CD14-positive monocyte (primary cell): ENCODE data around the gene LYVE1. TPM values are rescaled to one million over a fixed set of nuclear protein-coding genes. Genes with fewer than 3 reads are reported as not detected.

Experiments used
- DNase-seq, 3 donors: peaks; one replicate each; pipeline ENCODE4 v3.0.0-alpha.2; 2011 to 2022
- H2AFZ ChIP-seq: 2 replicates; pipeline ENCODE4 v1.6.0; 2012; ENCODE audit warnings: mild to moderate bottlenecking, low read depth, low read length, inconsistent platforms; ENCODE audit not compliant: insufficient read depth, poor library complexity, severe bottlenecking
- H3K27ac ChIP-seq, 2 donors: 1 replicate in 1 of 2; 2 replicates in 1 of 2; pipeline ENCODE4 v1.5.1; 2012 to 2013; ENCODE audit warnings: low read length in 2 of 2, control low read depth in 1 of 2, inconsistent platforms in 1 of 2, low read depth in 1 of 2, mild to moderate bottlenecking in 1 of 2
- H3K27me3 ChIP-seq, 2 donors: one replicate each; pipeline versions ENCODE4 v1.6.0 to v1.6.1; 2011 to 2013; ENCODE audit warnings: low read length in 2 of 2; ENCODE audit not compliant: control insufficient read depth in 2 of 2, insufficient read depth in 2 of 2
- H3K36me3 ChIP-seq, 2 donors: replicated peaks in 1 of 2; 1 replicate in 1 of 2; 2 replicates in 1 of 2; pipeline versions ENCODE4 v1.5.1 to v1.6.1; 2012 to 2013; ENCODE audit warnings: low read length in 2 of 2, control low read depth in 1 of 2, inconsistent platforms in 1 of 2, mild to moderate bottlenecking in 1 of 2; ENCODE audit not compliant: insufficient read depth in 2 of 2, control insufficient read depth in 1 of 2
- H3K4me1 ChIP-seq, 2 donors: 1 replicate in 1 of 2; 2 replicates in 1 of 2; pipeline versions ENCODE4 v1.5.1 to v1.6.1; 2012 to 2013; ENCODE audit warnings: low read length in 2 of 2, control low read depth in 1 of 2, inconsistent platforms in 1 of 2, mild to moderate bottlenecking in 1 of 2, moderate library complexity in 1 of 2; ENCODE audit not compliant: insufficient read depth in 2 of 2, control insufficient read depth in 1 of 2
- H3K4me2 ChIP-seq: replicated peaks from 2 replicates; pipeline ENCODE3; 2012; ENCODE audit warnings: low read length, moderate library complexity, mild to moderate bottlenecking; ENCODE audit not compliant: poor library complexity, severe bottlenecking; ENCODE audit errors: extremely low read depth
- H3K4me3 ChIP-seq, 3 experiments: fragments of 200-600 bp in 1 of 3; sonication (generic) in 1 of 3; replicated peaks in 1 of 3; 1 replicate in 2 of 3; 2 replicates in 1 of 3; pipeline ENCODE4 v1.5.1; 2011 to 2013; ENCODE audit warnings: low read length in 3 of 3, mild to moderate bottlenecking in 3 of 3, control low read depth in 2 of 3, low read depth in 2 of 3, inconsistent platforms in 1 of 3, moderate library complexity in 1 of 3
- H3K79me2 ChIP-seq: 2 replicates; pipeline ENCODE4 v1.6.0; 2012; ENCODE audit warnings: mild to moderate bottlenecking, control low read depth, inconsistent platforms, low read length, moderate library complexity; ENCODE audit not compliant: insufficient read depth
- H3K9ac ChIP-seq: 2 replicates; pipeline ENCODE4 v1.6.0; 2017; ENCODE audit warnings: low read length, mild to moderate bottlenecking; ENCODE audit not compliant: insufficient read depth, poor library complexity, severe bottlenecking
- H3K9me3 ChIP-seq, 2 donors: replicated peaks in 1 of 2; 1 replicate in 1 of 2; 2 replicates in 1 of 2; pipeline versions ENCODE4 v1.5.1 to v1.6.1; 2012 to 2013; ENCODE audit warnings: low read length in 2 of 2, control low read depth in 1 of 2; ENCODE audit not compliant: control insufficient read depth in 1 of 2, insufficient read depth in 1 of 2
- H4K20me1 ChIP-seq: 2 replicates; pipeline ENCODE4 v1.6.0; 2012; ENCODE audit warnings: mild to moderate bottlenecking, low read length, control low read depth, moderate library complexity; ENCODE audit not compliant: insufficient read depth
- H3K27ac Mint-ChIP-seq, 7 donors: one replicate each; pipeline ENCODE4 v1.8.0; 2020; ENCODE audit warnings: mild to moderate bottlenecking in 7 of 7, mixed read lengths in 7 of 7, moderate library complexity in 6 of 7, inconsistent platforms in 2 of 7
- H3K27me3 Mint-ChIP-seq, 3 donors: one replicate each; pipeline ENCODE4 v1.8.0; 2021 to 2022; ENCODE audit warnings: low read depth in 3 of 3, mild to moderate bottlenecking in 3 of 3, mixed read lengths in 3 of 3, moderate library complexity in 3 of 3, inconsistent platforms in 1 of 3
- H3K36me3 Mint-ChIP-seq, 2 donors: one replicate each; pipeline ENCODE4 v1.8.0; 2020; ENCODE audit warnings: mixed read lengths in 2 of 2, inconsistent platforms in 1 of 2, mild to moderate bottlenecking in 1 of 2
- H3K4me1 Mint-ChIP-seq: one replicate; pipeline ENCODE4 v1.8.0; 2020; ENCODE audit warnings: mild to moderate bottlenecking, mixed read lengths
- H3K4me3 Mint-ChIP-seq, 2 donors: one replicate each; pipeline ENCODE4 v1.8.0; 2020; ENCODE audit warnings: mild to moderate bottlenecking in 2 of 2, mixed read lengths in 2 of 2, moderate library complexity in 1 of 2
- H3K9me3 Mint-ChIP-seq, 7 donors: one replicate each; pipeline ENCODE4 v1.8.0; 2020 to 2022; ENCODE audit warnings: mixed read lengths in 7 of 7, mild to moderate bottlenecking in 6 of 7, moderate library complexity in 6 of 7, inconsistent platforms in 2 of 7
- WGBS: methylation state at CpG from one replicate; pipeline ENCODE4 v1.1.5; 2013; ENCODE audit warnings: missing lambda C conversion rate; ENCODE audit not compliant: insufficient coverage; 5-methylcytosine and 5-hydroxymethylcytosine counted together
- intact Hi-C, 2 donors: fragments of 100-400 bp; cut with micrococcal nuclease; formaldehyde crosslinking; loops; one replicate each; pipeline versions ENCODE4 v1.15.0 to v1.15.1; 2023
- polyA plus RNA-seq, 3 donors: library from polyadenylated mRNA; depleted of rRNA in 1 of 3; unstranded in 2 of 3; stranded (reverse) in 1 of 3; fragments of 300-500 nt in 2 of 3; fragments of >200 nt in 1 of 3; fragmentation: Illumina TruSeq in 2 of 3; gene quantifications; 1 replicate in 2 of 3; 2 replicates in 1 of 3; pipeline ENCODE4 v1.2.3, GENCODE V29; 2012 to 2021
- TF ChIP-seq, protein P1 (sequence below): fragments of 200-600 bp; IDR thresholded peaks from one replicate; pipeline ENCODE4 v1.8.0; 2022; ENCODE audit warnings: antibody characterized with exemption, mild to moderate bottlenecking

LYVE1 gene
- polyA plus RNA-seq, 3 donors, result 0.07 to 0.31 TPM; not detected in 1

DNA sequence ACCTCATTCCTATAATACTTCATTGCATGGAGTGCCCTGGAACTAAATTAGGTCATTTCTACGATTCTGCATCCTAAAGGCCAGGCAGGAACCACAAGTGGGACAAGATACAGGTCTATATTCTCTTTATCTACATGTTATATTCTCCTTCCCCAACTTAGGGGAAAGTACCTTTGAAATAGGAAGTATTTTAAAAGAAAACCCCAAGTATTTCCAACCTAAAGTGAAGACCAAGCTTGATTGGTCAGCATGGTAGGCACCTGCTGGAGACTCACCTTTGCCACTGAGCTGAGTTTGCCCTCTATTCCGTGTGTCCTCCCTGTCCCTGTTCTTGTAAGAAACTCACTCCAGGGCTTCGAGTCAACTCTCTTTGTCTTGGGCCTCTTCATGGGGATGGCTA, 11.2 kb upstream of the LYVE1 start:
- peaks cover 59 to 60% of the 10 kb centered on the region in 2 donors for H3K4me1 ChIP-seq
- H2AFZ ChIP-seq, result no peak overlapping the region
- H3K9me3 Mint-ChIP-seq, result peaks cover 0 to 3% (median 0%) of the 10 kb centered on the region in 7 donors
- H4K20me1 ChIP-seq, result no peaks in the 10 kb centered on the region
- H3K9ac ChIP-seq, result no peak overlapping the region
- intact Hi-C loops, result loop anchor here (5.0 kb wide), 2 partner anchors 37 to 43 kb away; partner anchors contain the start of gene RNF141 (in 1 of the 2)
- H3K9me3 ChIP-seq, result no peaks in the 10 kb centered on the region
- no peak overlapping the region for H3K27ac ChIP-seq
- H3K79me2 ChIP-seq, result no peaks in the 10 kb centered on the region
- peak overlapping the region in 1 of 3 experiments; percentile 59 for H3K4me3 ChIP-seq
- H3K27me3 Mint-ChIP-seq, result peaks cover 2 to 5% (median 3%) of the 10 kb centered on the region in 3 donors
- 100% methylated on average over 2 of the region's 3 CpGs for WGBS
- H3K4me3 Mint-ChIP-seq, result no peak overlapping the region
- no peaks in the 10 kb centered on the region for H3K27me3 ChIP-seq
- peaks cover 27 to 35% of the 10 kb centered on the region in 2 donors for H3K36me3 Mint-ChIP-seq
- no peak for DNase-seq
- TF ChIP-seq, protein P1, sequence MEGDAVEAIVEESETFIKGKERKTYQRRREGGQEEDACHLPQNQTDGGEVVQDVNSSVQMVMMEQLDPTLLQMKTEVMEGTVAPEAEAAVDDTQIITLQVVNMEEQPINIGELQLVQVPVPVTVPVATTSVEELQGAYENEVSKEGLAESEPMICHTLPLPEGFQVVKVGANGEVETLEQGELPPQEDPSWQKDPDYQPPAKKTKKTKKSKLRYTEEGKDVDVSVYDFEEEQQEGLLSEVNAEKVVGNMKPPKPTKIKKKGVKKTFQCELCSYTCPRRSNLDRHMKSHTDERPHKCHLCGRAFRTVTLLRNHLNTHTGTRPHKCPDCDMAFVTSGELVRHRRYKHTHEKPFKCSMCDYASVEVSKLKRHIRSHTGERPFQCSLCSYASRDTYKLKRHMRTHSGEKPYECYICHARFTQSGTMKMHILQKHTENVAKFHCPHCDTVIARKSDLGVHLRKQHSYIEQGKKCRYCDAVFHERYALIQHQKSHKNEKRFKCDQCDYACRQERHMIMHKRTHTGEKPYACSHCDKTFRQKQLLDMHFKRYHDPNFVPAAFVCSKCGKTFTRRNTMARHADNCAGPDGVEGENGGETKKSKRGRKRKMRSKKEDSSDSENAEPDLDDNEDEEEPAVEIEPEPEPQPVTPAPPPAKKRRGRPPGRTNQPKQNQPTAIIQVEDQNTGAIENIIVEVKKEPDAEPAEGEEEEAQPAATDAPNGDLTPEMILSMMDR, result no peak
- peaks cover 6 to 15% of the 10 kb centered on the region in 2 donors for H3K36me3 ChIP-seq
- peaks cover 59% of the 10 kb centered on the region for H3K4me1 Mint-ChIP-seq
- peak overlapping the region in 2 of 7 donors; percentile 40 to 94 for H3K27ac Mint-ChIP-seq
- H3K4me2 ChIP-seq, result no peak overlapping the region

DNA sequence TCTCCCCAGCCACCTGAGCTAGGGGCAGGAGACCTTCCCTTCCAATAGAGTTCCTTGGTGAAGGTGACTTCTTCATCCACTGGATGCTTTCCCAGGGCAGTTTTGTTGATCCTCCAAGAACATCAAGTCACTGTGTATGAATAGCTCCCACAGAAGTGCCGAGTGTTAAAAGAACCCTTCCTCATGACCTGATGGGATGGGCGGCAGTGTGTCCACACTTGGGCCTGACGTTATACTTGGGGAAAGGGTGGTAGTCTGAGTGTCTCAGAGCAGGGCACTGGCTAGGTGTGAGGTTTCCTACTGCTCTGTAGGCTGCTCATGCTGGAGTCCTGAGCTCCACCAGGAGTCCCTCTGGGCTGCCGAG, 7.6 kb upstream of the LYVE1 start:
- no peak overlapping the region for H2AFZ ChIP-seq
- H3K79me2 ChIP-seq, result no peaks in the 10 kb centered on the region
- intact Hi-C loops, result no loop called here
- no peaks in the 10 kb centered on the region for H3K9me3 ChIP-seq
- no peak overlapping the region for H3K4me3 ChIP-seq
- Mint-ChIP-seq H3K36me3 (peaks cover 27 to 40% of the 10 kb centered on the region in 2 donors), H3K27ac (no peak overlapping the region), H3K9me3 (peaks cover 0 to 3% (median 0%) of the 10 kb centered on the region in 7 donors), H3K4me1 (peaks cover 34% of the 10 kb centered on the region), H3K27me3 (peaks cover 1 to 5% (median 2%) of the 10 kb centered on the region in 3 donors), H3K4me3 (no peak overlapping the region)
- WGBS, result 100% methylated on average over 2 of the region's 4 CpGs
- H3K4me1 ChIP-seq, result peaks cover 27 to 28% of the 10 kb centered on the region in 2 donors
- H3K27ac ChIP-seq, result no peak overlapping the region
- TF ChIP-seq, protein P1, result no peak
- peaks cover 6 to 15% of the 10 kb centered on the region in 2 donors for H3K36me3 ChIP-seq
- H3K4me2 ChIP-seq, result no peak overlapping the region
- DNase-seq, result no peak
- H4K20me1 ChIP-seq, result no peaks in the 10 kb centered on the region
- H3K27me3 ChIP-seq, result no peaks in the 10 kb centered on the region
- H3K9ac ChIP-seq, result no peak overlapping the region
